ENCODE measurements around the gene UTP14A.

UTP14A gene

DNA sequence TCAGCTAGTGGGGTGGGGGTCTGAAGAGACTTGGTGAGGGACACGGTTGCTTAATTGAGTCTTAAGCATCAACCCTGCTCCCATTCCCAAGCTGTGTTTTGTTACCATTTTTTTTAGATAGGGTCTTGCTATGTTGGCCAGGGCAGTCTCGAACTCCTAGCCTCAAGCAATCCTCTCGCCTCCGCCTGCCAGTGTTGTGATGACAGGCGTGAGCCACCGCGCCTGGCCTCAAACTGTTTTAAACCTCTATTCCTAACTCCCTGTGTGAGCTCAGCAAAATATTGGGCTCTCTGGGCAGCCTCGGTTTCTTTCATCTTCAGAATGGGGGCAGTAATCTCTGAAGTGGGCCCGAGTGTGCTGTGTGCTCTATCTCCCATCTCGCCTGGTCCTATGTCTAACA is 50.2 kb downstream of the UTP14A start:
- no peak overlapping the region for H3K27ac ChIP-seq (replicated peaks)
- TF ChIP-seq GABPA (IDR thresholded peaks at IDR 0.05; ENCODE audit: low read depth) (no peak), POLR2AphosphoS5 (IDR thresholded peaks at IDR 0.05; ENCODE audit: low read depth) (no peak)
- H3K4me3 ChIP-seq (replicated peaks; ENCODE audit: insufficient read depth, low read length) = no peak overlapping the region
- H3K27me3 ChIP-seq (ENCODE audit: insufficient read depth, poor library complexity, severe bottlenecking) = no peaks in the 10 kb centered on the region
- no peak for DNase-seq (ENCODE audit: low read depth in 1 of 2, low spot score in 1 of 2)

- no peak for TF ChIP-seq REST (IDR thresholded peaks at IDR 0.05; ENCODE audit: insufficient replicate concordance, low read depth)
- Histone ChIP-seq H3K27ac (replicated peaks) (peak overlapping the region; percentile 79; the same call in 1 of the 2 replicates), H3K27me3 (ENCODE audit: insufficient read depth, poor library complexity, severe bottlenecking) (no peaks in the 10 kb centered on the region), H3K4me3 (replicated peaks; ENCODE audit: insufficient read depth, low read length) (no peak overlapping the region)
- DNase-seq (ENCODE audit: low read depth in 1 of 2, low spot score in 1 of 2) = no peak
These were observed 50.8 kb downstream of the UTP14A start for GRCh38 chrX:129956765-129957164.

DNA sequence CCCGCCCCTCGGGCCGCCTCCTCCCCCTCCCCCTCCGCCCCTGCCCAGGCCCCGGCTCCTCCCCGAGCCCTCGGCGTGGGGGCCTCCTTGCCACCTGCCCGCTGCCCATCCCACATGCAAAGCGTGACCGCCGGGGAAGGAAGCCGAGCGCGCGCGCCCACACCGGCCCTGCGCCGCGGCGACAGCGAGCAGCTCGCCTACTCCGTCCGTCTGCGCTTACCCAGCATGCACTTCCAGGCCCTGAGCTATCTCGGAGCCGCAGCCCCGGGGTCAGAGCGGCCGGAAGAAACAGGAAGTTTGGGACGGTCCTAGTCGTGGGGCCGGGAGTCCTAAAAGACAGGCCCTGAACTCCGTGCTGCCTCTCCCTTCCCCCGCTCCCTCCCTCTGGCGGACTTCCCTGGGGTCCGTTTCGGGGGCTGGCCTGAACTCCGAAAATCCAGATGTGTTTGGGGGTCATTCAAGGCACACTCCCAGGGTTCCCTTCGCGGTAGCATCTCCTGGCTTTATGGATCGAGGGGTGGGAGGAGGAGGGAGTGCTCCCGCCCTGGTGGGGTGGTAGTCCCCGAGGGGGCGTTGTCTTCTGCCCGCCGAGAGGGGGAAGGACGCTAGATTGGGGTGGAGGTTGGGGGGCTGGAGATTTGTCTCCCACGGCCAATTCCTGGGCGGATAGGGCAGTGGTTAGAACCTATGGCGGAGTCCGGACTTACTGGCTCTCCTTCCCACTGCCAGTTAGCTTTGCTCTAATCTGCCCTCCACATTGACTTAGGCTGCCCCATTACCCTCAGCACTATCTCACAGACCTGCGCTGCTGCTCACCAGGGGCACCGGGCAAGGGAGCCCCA is 51.5 kb downstream of the UTP14A start:
- Histone ChIP-seq H3K27ac (replicated peaks) (peak overlapping the region; percentile 79), H3K27me3 (ENCODE audit: insufficient read depth, poor library complexity, severe bottlenecking) (no peaks in the 10 kb centered on the region), H3K4me3 (replicated peaks; ENCODE audit: insufficient read depth, low read length) (peak overlapping the region; percentile 21)
- TF ChIP-seq POLR2AphosphoS5 (IDR thresholded peaks at IDR 0.05; ENCODE audit: low read depth) = peak; percentile 69
- no peak for TF ChIP-seq REST (IDR thresholded peaks at IDR 0.05; ENCODE audit: insufficient replicate concordance, low read depth)
- peak; percentile 61 to 84 for DNase-seq (ENCODE audit: low read depth in 1 of 2, low spot score in 1 of 2)

GRCh38 chrX:129958083-129958465 is 52.1 kb downstream of the UTP14A start:
- Histone ChIP-seq H3K4me3 (replicated peaks; ENCODE audit: insufficient read depth, low read length) (no peak overlapping the region), H3K27ac (replicated peaks) (peak overlapping the region; percentile 79)
- TF ChIP-seq CTCF (IDR thresholded peaks at IDR 0.05; ENCODE audit: insufficient read depth, low read length) = no peak
- no peak for TF ChIP-seq POLR2AphosphoS5 (IDR thresholded peaks at IDR 0.05; ENCODE audit: low read depth)
- no peak for TF ChIP-seq GABPA (IDR thresholded peaks at IDR 0.05; ENCODE audit: low read depth)
- TF ChIP-seq REST (IDR thresholded peaks at IDR 0.05; ENCODE audit: insufficient replicate concordance, low read depth) = no peak
- TF ChIP-seq SPI1 (IDR thresholded peaks at IDR 0.05; ENCODE audit: borderline replicate concordance, low read depth) = no peak

More at GRCh38 chrX:129958083-129958465, 52.1 kb downstream of the UTP14A start:
- H3K27me3 ChIP-seq (ENCODE audit: insufficient read depth, poor library complexity, severe bottlenecking) = no peaks in the 10 kb centered on the region
- no peak for DNase-seq (ENCODE audit: low read depth in 1 of 2, low spot score in 1 of 2)
